Suppressor macrophage treated with lipopolysaccharide for 4 hours (primary cell): ENCODE measurements around the gene CFAP58.
A peak's percentile ranks its signal among the peaks of the same experiment; 100 is the strongest.
"Not testable (repeated sequence)": the region's sequence is repeated elsewhere in the genome, so short reads cannot be mapped to it uniquely, and the experiment has no call there.

Experiments
- DNase-seq: peaks from one replicate; pipeline ENCODE4 v3.0.0-alpha.2; 2020

The CFAP58 gene

DNA sequence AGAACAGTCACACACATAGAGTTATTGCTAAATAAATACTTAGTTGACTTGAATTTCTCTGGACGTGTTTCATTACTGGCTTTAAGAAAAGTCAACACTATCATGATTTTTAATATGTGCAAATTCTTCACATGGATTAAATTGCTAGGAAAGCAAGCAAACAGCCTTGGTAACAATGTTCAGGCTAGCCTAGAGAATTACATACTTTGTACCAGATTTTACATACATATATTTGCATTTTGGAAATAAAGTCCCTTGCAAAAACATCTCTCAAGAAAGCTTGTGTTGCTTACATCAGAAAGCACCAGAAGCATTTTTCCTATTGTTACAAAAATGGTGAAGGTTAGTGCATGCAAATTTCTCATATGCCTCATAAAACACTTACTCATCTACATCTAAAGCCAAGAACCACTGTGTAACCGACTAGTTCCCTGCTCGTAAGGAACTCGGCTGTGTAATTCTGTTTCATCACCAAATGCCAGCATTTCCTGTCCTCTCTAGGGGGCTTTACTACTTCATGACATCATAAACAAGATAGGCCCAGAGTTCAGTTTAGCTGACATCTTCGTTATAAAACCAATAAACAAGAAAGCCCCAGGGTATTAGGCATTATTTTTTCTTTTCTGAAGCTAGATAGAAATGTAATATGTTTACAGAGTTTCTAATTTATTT, 87.8 kb downstream of the CFAP58 start:
- peak; percentile 75 for DNase-seq

DNA sequence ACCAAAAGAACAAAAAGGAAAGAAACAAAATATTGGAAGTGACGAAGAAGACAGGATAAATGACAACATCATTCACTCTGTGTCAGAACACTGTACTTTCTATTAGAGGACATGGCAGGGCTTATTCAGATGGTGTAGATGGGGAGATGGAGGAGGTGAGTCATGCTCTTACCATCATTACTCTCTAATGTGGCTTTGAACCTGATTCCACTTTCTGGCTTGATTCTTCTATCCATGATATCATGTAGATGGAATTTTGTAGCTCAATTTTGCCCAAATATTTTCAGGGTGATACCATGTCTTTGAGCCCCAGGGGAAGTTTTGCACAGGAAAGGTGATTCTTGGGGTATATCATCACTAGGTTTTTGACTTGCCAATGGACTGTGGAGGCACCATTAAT, 91.7 kb downstream of the CFAP58 start:
- DNase-seq = no peak

DNA sequence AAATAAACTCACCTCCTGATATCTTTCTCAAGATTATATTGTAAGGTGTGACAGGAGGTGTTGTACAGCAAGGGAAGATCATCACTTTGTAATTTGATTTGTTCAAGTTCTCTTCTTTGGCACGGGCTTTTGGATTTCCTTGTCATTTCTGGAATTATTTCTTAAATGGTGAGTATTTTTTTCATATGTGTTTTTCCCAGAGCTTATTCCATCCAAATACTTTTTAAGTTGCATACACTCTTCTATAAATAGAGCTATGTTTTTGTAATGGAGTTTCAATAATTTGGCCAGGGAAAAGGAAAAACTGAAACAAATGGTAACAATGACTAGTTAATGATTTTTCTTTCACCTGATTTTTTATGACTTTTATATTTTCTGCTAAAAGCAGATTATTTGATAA, 92.5 kb downstream of the CFAP58 start:
- DNase-seq = no peak

DNA sequence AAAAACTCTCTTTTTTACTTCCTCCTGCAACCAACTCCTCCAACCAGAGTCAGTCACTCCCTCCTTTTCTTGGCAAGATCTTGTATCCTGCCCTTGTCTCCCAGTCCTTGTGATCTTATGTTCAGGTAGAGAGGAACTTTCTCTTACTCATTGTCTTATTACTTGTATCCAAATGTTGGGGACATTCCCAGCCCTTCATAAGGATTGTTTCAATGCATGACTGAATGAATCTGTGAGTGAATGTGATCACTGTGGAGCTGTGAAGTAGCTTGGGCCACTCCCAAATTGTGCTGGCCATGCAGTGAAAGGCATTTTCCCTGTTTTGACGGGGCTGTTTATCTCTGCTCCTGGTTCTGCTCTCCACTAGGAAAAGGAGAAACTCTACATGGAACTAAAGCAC, 93.7 kb downstream of the CFAP58 start:
- DNase-seq = no peak

DNA sequence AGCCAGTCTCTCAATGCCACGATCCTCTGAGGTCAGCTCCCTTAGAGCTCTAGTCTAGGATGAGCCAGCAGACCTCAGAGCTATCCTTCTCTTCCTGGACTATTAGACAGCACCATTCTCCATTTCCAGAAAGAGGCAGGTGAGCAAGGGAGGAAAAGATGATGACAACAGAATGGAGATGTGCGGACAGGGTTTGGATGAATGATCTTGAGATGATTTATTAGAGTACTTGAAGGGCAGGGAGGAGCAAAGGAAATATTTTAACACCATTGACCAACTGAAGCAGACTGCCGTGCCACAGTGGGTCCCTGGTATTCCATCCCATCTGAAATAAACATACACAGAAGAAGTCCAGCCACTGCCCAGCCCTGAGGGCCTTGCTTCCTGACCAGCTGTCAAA, 94.3 kb downstream of the CFAP58 start:
- DNase-seq = no peak

DNA sequence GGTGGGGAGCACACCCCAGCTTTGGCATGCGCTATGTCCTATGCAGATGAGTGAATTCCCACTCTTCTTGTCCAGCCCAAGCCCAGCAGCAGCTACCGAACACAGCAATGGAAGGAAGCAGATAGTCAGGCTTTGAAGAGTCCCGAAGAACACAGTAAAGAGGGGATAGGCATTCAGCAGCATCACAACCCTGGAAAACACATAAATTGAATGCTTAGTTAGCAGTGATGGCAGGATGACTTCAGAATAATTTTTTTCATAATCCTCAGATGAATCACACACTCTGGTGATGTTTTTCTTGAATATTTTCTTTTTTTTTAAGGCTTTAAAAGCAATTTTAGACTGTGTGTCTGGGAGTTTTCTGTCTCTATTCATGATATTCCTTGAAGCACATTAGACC, 95.8 kb downstream of the CFAP58 start:
- DNase-seq = no peak

DNA sequence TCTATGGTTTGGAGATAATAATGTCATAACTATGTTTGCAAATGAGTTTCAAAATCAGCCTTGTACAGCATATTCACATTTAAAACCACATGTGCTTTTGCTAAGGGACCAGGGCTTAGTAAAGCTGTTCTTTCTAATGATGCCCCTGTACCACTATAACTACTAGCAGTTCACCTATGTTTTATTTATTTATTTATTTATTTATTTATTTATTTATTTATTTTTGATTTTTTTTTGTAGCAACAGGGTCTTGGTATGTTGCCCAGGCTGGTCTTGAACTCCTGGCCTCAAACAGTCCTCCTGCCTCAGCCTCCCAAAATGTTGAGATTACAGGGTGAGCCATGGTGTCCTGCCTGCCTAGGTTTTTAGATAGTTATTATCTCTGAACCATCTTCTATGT, 96.9 kb downstream of the CFAP58 start:
- no peak for DNase-seq

DNA sequence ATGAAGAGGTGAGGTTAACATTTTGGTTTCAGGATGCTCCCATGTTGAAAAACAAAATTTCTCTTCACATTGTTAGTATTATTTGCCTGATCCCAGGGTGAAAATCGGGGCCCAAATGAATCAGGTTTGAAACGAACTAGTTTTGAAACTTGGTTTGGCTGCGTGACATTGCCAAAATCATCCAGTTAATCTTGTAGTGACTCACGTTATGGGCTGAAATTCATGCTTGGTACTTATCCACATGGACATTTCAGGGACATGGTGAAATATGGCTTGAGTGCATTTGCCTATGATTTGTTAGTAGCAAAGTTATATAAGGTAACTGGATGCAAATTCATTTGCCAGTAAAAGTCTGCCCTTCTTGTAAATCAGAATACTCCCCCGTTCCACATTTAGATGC, 97.3 kb downstream of the CFAP58 start:
- DNase-seq = no peak

DNA sequence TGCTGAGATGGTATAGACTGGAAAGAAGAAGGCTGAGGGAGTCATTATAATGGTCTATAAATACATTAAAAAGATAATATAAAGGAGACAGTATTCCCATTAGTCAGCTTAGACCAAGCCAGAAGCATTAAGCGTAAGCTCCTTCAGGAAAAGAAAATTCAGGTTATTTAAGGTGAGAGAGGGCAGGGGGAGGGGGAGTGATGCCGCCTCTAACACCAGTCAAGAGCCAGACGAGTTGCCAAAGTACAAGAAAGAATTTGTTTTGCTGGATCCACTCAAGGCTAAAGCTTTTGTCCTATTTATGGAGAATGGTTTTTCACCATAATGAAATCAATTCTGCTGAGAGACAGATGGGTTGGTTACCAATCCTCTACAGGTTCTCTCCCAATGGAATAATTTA, 99.3 kb downstream of the CFAP58 start:
- no peak for DNase-seq

DNA sequence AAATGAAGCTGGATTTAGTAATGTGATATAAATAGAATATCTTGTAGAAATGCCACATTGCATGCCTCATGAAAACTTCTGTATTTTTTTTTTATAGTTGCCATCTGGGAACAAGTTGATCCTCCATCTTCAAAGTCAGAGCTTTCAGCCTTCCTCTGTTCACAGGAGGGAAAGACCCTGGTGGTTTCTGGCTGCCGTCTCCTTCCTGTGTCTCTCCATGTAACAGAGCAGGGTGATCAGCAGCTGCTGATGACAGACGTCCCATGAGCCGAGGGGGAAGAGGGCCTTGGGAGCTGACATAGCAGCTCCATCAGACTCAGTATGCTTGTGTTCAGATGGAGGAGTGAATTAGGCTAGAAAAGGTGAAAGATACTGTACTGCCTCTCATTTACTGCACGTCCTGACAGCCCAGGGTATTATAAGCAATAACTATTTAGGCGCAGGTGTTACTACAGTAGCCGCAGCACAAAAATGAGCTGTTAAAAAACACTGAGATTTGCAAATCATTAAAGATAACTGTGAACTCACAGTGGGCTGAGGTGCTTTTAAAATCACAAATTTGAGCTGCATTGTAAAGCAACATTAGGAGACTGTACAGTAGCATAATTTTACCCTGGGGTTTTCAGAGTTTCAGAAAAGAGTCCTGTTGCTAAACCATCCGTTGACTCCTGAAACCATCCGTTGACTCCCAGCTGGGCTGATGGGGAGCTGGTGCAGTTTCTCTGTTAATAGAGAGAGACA, 103.3 kb downstream of the CFAP58 start:
- peak; percentile 30 for DNase-seq

DNA sequence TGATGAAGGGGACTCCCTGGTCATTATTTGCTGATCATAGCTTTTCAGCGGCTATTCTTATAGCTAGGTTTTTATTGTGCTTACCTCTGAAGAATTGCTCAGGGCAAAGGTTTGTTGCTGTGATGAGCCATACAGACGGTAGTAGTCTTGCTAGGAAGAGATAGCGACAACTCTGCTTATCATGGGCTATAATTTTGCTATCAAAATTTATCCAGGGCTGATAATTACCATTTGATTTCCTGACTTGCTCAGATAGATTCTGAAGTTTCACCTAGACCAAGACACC, 103.9 kb downstream of the CFAP58 start:
- no peak for DNase-seq

DNA sequence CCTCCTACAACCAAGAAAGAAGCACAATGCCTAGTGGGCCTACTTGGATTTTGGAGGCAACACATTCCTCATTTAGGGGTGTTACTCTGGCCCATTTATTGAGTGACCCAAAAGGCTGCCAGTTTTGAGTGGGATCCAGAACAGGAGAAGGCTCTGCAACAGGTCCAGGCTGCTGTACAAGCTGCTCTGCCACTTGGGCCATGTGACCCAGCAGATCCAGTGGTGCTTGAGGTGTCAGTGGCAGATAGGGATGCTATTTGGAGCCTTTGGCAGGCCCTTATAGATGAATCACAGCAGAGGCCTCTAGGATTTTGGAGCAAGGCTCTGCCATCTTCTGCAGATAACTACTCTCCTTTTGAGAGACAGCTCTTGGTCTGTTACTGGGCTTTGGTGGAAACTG, 111.9 kb downstream of the CFAP58 start:
- not testable (repeated sequence) for DNase-seq

DNA sequence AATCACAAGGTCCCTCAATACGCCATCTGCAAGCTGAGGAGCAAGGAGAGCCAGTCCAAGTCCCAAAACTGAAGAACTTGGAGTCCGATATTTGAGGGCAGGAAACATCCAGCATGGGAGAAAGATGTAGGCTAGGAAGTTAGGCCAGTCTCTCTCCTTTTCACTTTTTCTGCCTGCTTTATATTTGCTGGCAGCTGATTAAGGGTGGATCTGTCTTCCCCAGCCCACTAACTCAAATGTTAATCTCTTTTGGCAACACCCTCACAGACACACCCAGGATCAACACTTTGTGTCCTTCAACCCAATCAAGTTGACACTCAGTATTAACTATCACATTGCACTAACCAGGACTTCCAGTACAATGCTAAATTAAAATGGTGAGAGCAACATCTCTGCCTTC, 115.2 kb downstream of the CFAP58 start:
- not testable (repeated sequence) for DNase-seq

DNA sequence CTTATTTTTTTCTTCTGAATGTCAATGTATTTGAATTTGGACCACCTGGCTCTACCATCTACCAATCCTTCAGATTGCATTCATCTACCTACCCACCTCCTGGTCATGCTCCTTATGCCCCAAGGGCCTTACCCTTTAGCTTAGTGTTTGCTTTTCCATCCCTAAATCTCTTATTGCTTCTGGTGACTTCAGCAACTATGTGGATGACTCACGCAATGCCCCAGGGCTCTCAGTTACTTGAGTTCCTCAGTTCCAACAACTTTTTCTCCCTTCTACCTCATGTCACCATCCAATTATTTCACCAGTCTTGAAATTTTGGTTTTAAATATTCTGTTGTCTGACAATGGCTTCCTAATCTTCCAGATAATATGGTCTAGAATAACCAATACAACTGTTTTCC, 118.9 kb downstream of the CFAP58 start:
- DNase-seq = no peak

DNA sequence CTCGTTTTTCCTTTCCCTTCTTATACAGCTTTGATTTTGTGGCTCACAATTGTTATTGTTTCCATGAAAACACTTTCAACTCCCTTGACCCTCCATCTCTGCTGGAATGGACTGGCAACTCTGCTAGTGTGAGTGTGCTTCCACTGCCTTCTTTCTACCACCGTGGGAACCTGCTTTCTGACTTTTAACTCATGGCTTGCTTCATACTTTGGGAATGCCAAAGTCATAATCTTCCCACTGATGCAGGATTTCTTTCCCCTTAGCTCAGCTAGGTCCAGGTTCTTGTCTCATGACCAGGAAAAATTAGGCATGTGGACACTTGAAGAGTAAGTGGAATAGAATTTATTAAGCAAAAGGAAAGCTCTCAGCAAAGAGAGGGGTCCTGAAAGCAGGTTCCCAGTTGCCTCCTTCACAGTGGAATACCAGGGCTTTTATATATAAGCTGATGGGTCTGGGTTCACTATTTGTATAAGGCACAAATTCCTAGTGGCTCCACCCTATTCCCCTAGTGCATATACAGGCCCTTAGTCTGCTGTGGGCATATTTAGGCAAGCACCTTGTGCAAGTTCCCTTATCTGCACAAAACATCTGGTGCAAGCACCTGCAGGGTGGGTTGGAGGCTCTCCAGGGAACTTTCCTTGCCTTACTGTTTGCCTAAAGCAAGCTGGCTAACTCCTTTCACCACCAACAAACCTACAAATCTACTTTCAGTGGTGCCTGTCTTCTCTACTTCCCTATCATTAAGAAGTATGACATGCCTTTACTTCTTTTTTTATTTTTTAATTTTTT, 119.5 kb downstream of the CFAP58 start:
- DNase-seq = no peak

DNA sequence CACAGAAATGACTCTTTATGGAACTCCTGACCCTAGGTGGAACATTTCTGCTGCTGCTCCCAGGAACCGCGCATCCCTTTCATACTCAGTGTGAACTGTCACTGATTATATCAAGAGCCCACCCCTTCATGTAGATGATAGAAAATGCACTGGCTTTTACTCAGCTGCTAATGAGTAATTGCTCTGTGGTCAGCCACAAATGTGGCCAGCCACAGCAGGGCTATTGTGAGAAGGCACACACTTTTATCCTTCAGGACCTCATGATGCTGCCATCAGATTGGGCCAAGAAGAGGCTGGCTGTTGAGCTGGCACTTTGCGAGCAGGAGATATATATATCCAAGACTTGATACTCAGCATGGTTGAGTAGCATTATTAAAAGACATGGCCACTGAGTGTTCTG, 124.7 kb downstream of the CFAP58 start:
- no peak for DNase-seq

DNA sequence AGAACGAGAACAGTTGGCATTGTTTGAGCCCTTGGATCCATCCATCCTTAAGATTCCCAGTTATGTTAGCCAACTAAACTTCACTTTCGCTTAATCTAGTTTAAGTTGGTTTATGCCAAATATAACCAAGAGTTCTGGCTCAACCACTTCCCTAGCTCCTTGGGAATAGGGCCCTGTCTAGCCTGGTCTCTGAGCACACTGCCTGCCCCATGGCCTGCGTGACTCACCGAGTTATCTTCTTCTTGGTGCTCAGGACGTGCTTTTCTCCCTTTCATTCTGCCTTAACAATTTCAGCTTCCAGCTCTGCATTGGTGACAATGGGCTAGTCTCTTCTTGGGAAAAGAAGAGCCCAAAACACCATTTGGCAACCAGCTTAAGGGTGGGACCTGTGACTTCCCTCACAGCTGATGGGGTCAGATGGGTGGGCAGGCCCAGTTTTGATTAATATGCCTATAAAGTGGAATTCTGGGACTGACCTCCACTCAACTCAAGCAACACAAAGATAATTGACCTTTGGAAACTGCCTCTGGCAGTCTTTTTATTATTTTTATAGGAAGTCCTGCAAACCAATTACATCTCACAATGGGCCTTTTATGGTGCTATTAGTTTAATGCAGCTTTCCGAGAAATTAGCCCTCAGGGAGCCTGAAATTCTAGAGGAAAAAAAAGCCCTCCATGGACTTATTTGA, 126.4 kb downstream of the CFAP58 start:
- no peak for DNase-seq

DNA sequence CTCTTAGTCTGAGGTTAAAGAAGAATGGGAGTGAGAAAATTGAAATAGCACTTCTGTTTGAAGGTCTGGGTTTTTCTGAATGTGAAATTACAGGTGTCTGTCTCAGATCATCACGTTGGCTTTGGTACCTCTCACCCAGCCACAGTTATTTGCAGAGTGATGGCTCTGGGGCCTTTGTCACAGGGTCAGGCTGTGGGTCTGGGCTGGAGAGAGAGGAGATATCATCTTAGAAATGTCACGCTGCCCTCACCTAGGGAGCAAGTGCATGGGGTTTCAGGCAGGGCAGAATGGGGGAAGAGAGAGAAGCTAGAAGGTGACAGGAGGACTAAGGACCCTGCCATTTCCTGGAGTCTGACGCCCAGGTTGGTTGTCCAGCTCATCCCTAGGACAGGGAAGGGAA, 127.2 kb downstream of the CFAP58 start:
- no peak for DNase-seq

DNA sequence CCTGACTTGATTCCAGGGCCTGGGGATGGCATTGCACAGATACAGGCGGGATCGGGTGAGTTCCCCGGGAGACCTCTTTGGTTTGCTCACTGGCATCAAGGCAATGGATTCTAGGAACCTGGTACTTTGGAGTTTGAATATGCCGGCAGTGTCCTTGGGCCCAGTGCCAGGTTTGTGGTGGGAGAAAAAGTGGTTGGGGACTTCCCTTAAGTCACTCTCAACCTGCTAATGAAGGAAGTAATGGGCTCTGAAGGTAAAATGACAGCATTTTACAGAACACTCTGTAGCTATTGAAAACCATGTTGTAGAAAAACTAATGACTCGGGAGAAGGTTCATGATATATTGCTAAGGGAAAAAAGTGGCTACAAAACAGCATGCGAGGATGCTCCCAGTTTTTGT, 129.9 kb downstream of the CFAP58 start:
- no peak for DNase-seq

DNA sequence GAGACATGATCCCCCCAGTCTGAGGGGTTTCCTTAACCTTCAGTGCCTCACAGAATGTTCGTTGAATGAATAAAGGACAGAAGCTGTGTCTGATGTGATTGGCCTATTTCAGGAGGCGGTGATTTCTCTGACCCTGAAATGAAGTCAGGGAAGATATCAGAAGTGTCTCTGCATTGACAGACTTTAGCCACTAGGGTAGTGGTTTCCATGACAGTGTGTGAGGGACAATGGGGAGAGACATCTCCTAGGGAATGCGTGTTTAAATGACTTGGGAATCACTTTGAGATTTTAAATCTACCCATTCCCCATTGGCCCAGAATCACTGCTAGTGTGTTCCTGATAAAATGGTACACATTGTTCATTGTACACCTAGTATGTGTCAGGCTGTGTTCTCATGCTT, 132.0 kb downstream of the CFAP58 start:
- DNase-seq = no peak

DNA sequence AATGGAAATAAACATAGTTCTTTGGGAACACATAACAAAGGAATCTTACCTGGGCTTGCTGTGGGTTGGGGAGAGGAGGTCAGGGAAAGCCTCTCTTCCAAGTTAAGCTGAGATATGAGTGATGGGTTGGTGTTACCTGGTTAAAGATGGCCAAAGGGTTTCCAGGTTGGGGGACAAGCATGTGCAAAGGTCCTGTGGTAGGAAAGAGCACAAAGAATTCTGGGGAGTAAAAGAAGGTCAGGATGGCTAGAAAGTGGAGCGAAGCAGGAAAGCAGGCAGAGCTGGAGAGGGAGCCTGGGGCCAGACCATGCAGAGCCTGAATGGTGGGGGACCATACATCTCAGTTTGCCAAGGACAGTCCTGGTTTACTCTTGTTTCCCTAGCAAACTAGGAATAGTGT, 133.2 kb downstream of the CFAP58 start:
- no peak for DNase-seq

DNA sequence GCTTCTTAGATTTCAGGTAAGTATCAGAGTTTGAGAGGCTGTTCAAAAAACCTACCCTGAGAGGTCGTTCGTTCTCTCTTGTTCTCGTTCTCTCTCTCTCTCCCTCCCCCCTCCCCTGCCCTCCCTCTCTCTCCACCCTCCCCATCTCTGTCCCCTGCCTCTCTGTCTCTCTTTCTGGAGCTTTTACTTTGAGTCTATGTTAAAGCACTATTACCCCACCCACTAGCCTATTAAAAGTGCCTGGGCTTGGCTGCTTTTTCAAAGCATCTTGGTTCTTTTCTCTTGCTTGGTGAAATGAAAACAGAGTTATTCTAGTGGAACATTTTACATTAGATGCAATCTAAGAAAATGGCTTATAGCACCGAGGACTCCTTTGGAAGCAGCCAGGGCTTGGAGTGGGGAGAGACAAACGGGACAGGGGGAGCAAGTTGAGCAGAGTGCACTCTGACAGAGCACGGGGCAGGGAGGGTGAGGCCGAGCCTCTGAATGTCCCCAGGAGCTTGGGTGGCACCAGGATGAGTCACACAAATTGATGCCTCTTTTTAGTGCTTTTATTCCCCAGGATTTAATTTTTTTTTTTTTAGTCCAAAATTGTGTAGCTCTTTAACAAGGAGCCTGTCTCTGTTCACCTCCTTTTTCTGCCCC, 134.3 kb downstream of the CFAP58 start:
- no peak for DNase-seq

DNA sequence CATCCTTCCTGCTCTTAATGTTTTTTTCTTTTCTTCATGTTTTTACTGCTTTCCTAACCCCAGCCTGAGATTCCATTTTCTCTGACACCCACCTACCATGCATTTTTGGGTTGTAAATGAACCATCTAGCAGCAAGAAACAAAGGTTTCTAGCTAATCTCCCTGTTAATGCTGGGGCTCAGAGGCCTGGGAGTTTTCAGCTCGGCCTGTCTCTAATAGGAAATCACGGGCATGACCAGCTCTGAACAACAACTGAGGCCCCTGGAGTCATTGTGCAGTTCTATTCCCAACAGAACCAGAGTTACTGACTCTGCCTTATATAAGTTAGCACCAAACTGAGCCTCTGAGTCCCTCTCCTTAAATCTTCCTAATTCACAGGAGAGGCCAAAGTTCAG, 134.8 kb downstream of the CFAP58 start:
- DNase-seq = no peak
